Activated T-cell treated with anti-CD3 and anti-CD28 coated beads for 1 hour (primary cell): ENCODE measurements around the gene CAPN11.
"Not testable (repeated sequence)": the region's sequence is repeated elsewhere in the genome, so short reads cannot be mapped to it uniquely, and the experiment has no call there.

Experiments used
- DNase-seq: peaks from one replicate; pipeline ENCODE4 v3.0.0-alpha.2; 2020; ENCODE audit warnings: low read depth

Gene CAPN11

DNA sequence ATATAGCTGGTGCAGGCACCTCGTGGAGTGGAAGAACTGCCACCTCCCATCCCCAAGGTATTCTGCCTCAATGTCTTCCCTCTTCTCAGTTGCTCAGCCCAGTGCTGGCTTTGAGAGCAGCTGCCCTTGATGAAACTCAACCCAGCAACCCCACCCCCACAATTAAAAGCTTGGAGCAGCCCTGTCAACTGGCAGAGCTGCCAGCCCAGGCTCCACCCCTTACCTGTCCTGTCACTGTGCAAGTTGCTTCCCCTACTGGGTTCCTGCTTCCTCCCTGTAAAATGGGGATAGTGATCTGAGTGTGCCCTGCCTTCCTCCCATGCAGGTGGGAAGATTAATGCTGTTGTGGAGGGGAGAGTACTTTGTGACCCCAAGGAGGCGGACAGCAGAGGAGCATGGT, 26.7 kb upstream of the CAPN11 start:
- DNase-seq, result no peak

DNA sequence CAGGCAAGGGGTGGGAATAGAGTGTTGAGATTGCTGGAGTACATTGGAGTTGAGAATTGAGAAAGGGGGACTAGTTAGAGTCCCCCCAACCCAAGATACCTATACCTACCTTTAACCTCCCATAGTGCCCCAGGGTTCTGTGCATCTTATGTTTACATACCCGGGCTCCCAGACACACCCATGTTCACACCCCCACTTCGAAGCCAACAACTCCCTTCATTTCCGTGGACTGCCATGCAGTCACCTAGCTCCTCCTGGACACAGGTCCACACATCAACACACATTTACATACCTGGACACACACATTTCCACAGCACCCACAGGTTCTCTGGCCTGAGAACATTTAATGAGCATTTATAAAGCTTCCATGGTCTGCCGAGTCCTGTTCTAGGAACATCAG, 26.1 kb upstream of the CAPN11 start:
- DNase-seq, result no peak

DNA sequence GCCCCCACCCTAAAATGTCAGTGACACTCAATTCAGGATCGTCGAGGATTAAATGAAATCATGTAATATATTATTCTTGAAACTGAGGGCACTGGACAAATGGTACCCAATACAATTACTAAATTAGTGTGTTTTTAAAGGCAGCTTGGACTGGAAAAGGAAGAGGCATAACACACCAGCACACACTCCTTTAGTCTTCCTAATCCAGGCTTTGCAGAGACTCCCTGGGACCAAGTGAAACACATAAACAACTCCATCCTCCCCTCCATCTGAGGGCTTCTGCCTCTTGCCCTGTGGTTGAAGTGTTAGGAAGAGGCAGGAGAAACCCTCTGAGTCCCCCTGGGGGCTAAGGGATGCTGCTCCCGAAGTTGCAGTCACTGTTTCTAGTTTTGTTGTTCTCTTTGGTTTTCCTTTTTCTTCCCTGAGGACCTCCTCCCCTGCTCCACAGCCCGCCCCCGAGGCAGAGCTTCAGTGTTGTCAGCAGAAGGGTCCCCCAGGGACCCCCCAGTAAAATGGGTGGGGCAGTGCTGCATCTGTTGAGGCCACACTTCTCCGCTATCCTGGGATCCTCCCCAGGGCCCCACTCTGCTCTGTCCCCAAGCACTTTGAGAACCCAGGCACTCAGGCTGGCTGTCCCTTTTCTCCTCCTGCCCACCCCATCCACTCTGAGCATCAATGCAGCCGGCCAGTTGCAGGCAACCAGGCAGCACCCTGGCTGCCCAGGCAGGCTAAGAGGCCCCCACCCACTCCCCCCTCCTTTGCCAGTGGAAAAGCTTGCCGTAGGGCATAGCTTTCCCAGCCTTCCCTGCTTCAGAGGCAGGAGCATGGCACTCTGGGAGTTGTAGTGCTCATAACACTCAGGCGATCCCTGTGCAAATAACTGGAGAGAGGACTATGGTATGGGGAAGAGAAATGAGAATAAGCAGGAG, 25.4 kb upstream of the CAPN11 start:
- DNase-seq, result no peak

DNA sequence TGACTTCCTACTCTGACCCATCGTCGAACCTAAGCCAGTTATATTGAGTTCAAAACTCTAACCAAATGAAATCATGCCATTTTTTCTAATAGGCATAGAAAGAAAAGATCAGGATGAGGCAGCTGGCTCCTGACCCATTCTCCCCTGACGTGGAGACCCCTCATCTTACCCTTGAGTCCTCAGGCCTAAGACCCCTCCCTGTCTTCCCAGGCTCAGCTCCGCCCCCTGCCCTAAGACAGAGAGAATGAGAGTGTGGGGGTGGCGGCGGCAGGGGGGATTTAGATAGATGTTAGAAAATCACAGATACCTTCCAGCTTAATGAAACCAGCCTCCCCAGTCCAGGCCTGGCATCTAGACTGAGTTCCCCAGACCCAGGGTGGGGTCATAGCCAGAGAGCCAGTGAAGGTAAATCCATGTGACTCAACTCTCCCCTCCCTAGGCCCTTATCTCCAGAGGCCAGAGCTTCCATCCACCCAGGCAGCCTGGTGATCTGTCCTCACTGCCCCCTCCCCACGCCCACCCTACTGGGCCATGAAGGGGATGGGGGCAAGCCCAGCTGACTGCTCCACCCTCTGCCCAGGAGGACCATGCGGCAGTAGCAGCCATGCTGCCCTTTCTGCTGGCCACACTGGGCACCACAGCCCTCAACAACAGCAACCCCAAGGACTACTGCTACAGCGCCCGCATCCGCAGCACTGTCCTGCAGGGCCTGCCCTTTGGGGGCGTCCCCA, 24.5 kb upstream of the CAPN11 start:
- DNase-seq, result no peak

DNA sequence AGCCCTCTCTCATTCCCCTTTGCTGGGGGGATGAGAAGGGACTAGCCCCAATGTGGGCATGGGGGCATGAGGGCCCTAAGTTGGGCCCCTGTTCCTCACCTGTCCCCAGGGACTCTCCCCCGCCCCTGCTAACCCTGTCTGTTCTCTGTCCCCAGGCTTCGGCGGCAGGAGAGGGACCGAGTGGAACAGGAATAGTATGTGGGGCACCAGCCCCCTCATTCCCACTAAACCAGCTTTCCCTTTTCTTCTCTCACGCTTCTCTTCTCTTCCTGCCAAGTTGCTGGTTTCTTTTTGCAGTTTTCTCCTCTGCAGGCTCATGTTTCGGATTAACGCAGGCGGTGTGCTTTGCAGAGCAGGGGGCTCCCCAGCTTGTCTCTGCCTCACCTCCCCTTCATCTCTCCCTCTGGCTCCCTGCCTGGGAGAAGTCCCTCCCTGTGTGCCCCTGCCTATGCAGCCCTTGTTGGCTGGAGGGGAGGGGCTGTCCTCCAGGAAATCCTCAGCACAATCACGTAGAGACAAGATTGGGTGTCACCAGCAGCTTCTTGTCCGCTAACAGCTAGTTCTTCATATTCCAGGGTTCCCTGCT, 23.4 kb upstream of the CAPN11 start:
- DNase-seq, result no peak

DNA sequence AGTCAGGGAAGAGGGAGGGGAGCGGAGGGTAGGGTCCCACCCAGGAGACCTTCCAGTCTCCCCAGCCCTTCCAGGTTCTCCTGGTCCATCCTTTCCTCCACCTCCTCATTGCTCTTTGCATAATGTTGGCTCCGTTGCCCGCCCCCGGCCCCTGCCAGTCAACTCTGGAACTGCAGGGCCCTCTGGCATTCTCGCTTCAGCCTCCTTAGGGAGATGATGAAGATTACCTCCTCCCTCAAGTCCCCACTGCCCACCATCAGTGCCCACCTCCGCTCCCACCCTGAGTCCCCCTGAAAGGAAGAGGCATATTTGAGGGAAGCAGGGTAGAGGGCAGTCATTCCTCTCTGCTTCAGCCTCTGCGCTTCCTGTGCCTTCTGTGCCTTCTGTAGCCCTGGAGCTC, 22.7 kb upstream of the CAPN11 start:
- no peak for DNase-seq

DNA sequence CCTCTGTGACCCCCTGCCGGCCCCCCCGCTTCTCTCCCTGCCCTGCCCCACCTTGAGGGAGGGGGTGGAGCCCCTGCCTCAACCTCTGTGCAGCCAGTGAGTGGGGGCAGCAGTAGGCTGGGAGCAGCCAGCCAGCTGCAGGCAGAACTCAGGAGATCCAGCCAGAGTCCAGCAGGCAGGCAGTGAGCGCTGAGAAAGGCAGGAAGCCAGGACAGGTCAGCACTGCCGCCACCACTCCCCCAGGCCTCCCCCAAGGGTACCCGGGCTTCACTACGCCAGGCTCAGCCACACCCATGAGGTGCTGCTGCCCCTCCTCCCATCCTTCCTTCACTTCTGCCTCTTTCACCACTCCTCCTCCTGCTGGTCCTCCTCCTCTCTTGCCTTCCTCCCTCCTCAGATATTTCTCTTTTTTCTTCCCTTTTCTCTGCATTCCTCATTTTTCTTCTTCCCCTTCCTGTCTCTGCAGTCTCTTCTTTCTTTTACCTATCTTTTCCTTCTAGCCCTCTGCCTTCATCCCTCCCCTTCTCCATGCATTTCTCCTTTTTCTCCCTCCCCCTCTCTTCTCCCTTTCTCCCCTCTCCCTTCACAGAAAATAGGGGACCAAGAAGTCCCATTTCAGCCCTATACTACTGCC, 19.8 kb upstream of the CAPN11 start:
- DNase-seq, result no peak

DNA sequence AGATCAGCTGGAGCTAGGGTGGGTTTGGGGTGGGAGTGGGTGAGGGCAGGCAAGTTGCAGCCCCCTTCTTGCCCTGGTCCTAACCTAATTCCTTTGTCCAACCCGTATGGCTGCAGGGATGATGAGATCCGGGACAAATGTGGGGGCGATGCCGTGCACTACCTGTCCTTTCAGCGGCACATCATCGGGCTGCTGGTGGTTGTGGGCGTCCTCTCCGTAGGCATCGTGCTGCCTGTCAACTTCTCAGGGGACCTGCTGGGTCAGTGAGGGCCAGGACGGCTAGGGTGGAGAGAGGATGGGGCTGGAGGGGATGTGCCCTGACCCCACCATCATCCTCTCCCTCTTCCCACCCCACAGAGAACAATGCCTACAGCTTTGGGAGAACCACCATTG, 19.3 kb upstream of the CAPN11 start:
- DNase-seq, result no peak

DNA sequence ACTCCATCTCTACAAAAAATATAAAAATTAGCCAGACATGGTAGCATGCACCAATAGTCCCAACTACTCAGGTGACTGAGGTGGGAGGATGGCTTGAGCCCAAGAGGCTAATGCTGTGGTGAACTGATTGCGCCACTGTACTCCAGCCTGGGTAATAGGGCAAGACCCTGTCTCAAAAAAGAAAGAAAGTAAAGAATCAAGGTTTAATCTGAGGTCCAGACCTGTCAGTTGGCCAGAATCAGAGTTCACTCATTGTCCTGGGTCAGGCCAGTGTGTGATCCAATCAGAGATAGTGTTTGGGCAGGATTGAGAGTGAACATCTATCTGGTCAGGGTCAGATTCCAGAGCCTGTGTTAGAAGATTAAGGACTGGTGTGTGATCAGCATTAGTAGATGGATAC, 15.8 kb upstream of the CAPN11 start:
- DNase-seq, result no peak

DNA sequence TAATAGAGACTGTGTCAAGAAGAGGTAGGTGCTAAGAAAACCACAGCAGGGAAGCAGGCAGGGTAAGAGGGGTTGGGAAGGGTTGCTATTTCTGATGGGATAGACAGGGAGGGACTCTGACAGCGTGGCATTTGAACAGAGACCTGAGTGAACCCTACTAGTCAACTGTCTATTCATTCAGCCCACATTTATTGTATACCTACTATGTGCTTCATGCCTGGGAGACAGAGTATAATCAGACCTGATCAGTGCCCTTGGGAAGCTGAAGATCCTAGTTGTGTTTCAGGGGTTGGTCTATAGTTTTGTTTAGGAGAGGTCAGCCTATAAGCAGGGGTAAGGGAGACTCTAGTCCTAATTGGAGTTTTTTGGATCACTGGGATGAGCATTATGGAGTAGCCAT, 14.9 kb upstream of the CAPN11 start:
- no peak for DNase-seq

DNA sequence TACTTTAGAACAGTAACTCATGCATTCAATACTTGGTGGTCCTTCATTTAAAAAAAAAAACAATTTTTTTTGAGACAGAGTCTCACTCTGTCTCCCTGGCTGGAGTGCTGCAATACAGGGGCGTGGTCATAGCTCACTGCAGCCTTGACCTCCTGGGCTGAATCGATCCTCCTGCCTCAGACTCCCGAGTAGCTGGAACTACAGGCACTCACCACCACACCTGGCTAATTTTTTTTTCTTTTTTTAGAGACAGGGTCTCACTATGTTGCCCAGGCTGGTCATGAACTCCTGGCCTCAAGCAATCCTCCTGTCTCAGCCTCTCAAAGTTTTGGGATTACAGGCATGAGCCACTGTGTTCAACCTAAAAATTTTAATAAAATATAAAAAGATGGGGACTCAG, 14.1 kb upstream of the CAPN11 start:
- not testable (repeated sequence) for DNase-seq

DNA sequence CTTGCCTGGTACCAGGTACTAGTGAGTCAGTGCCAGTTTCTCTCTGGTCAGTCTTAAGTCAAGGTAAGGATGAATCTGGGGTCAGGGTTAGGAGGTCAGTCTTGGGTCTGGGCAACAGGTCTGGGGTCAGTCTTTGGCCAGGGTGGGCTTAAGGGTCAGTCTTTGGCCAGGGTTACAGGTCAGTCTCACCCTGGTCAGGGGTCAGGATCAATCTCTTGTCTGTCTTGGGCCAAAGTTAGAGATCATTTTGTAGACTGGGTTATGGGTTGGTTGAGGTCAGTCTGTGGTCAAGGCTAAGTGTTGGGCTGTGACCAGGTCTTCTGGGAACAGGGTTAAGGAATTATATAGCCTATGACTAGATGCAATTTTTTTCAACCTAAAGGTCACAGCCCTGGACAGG, 12.8 kb upstream of the CAPN11 start:
- no peak for DNase-seq

DNA sequence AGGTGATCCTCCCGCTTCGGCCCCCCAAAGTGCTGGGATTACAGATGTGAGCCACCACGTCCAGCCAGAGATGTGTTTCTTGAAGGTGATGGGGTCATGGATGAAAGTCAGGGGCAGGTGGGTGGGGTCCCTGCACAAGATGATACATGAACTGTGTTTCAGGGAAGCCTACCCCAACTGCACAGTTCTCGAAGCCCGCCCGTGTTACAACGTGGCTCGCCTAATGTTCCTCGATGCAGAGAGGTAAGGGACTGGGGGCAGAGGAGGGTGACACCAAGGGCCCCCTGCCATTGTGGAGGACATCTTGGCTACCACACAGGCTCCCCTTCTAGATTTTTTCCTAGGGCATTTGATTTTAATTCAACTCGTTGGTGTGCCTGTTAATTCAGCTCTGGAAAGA, 11.9 kb upstream of the CAPN11 start:
- DNase-seq, result no peak

DNA sequence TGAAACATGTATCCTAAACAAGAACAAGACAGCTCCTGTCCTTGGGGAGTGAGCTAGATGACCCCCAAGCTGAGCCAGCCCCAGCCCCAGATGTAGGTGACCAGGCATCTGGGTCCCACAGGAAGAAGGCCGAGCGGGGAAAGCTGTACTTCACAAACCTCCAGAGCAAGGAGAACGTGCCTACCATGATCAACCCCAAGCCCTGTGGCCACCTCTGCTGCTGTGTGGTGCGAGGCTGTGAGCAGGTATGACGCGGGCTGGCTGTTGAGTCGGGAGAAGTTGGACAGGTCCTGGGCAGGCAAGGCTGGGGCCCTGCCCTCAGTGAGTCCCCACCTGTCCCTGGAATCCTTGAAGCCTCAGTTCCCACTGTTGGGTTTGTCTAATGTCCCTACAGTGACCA, 11.4 kb upstream of the CAPN11 start:
- no peak for DNase-seq

DNA sequence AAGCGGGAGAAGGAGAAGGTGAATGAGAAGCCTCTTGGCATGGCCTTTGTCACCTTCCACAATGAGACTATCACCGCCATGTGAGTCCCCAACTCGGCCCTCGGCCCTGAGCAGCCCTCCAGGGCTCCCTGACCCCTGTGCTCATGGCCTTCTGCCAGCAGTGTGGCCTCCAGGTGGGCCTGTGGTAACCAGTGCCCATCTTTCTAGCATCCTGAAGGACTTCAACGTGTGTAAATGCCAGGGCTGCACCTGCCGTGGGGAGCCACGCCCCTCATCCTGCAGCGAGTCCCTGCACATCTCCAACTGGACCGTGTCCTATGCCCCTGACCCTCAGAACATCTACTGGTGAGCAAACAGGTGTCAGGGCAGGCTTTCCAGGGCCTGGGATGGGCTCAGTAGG, 10.3 kb upstream of the CAPN11 start:
- no peak for DNase-seq

DNA sequence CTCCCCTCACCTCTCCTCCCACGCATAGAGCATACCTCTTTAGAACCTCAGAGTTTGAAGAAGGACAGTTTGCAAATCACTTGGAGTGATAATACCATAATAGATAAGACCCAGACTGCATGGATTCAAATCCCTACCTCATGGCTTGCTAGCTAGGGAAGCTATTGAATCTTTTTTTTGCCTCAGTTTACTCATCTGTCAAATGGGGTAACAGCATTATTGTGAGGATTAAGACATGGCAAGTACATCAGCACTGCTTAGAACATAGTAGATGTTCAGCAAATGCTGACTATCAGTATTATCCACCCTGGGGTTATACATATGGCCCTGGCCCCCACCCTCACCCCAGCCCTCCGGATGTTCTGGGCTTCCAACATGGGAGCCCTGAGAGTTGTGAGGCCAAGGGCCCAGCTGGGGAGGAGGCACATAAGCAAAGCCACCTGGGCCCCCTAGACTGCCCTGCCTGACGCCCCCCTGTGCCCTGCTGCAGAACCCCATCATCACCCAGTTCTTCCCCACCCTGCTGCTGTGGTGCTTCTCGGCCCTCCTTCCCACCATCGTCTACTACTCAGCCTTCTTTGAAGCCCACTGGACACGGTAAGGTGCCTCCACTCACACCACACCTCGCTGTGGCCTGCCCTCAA, 9.1 kb upstream of the CAPN11 start:
- DNase-seq, result no peak

DNA sequence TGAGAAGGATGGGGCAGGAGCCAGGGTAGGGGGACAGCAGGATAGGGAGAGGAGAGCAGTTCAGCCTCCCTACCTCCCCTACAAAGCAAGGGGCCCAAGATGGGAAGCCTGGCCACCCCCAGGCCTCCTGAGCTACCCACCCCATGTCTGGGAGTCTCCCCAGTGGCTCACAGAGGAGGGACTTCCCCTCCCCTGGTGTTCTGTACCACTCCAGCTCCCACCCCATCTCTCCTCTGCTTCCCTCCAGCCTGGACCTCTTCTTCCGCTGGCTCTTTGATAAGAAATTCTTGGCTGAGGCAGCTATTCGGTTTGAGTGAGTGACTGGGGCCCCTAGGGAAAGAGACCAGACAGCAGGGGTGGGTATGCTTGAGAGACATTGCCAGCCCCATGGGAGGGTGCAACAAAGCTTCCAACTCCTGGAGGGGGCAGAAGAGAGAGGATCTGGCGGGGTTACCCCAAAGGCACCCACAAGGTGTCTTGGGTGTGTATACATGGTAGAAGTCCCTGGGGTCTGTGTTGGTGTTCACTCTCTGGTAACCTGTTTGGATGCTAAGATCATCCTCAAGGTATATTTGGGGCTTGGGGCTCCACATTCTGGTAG, 8.2 kb upstream of the CAPN11 start:
- DNase-seq, result no peak

DNA sequence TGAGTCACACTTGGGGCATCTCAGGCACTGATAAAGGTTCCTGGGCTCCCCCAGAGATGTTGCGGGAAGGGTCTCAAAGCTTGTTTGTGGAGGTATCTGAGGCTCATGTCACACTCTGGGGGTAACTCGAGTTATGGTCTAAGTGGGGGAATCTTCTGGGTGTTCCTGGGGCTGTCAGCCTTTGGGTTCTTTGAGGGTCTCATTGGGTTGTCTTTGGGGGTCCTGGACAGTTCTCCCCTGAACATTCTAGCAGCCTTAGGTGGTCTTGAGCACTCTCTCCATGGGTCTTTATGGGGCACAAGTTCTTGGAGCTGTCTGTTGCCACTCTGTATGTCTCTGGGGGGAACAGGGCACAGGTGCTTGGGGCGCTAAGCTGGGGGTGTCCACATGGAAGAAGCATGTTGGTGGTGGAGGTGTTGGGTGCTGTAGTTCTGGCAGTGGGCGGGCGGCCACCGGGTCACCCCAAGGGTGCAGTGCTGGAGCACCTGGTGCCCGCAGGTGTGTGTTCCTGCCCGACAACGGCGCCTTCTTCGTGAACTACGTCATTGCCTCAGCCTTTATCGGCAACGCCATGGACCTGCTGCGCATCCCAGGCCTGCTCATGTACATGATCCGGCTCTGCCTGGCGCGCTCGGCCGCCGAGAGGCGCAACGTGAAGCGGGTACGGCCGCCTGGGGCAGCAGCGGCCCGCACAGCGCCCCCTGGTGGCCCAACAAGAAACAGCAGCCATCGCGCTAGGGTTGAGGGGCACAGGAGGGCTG, 7.1 kb upstream of the CAPN11 start:
- peak; percentile 72 for DNase-seq

DNA sequence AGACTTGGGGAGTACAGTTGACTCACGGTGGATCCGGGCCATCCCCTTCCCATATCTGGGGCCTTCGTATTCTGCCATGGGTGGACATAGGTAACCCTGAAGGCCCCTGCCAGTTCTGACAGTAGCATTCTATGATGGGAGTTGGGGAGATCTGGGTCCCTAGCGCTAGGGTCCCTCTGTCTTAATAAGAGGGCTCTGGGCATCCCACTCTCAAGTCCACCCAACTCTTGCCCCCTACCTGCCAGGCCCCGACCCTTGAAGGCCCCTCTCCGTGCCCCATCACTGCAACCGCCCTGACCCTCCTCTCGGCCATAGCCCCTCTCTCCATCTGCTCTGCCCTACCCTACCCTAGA, 6.5 kb upstream of the CAPN11 start:
- DNase-seq, result no peak

DNA sequence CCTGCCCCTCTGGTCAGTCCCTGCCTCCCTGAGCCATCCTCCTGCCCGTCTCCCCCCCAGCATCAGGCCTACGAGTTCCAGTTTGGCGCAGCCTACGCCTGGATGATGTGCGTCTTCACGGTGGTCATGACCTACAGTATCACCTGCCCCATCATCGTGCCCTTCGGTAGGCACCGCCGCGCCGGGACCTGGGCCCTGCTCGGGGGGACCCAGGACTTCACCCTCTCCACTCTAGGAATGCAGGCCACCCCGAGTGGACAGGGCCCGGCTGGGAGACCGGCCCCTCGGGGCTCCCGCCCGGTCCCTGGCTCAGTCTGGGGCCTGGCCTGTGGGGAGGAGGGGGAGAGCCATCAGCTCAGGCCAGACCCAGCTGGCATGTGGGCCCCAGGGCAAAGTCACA, 6.1 kb upstream of the CAPN11 start:
- DNase-seq, result no peak

DNA sequence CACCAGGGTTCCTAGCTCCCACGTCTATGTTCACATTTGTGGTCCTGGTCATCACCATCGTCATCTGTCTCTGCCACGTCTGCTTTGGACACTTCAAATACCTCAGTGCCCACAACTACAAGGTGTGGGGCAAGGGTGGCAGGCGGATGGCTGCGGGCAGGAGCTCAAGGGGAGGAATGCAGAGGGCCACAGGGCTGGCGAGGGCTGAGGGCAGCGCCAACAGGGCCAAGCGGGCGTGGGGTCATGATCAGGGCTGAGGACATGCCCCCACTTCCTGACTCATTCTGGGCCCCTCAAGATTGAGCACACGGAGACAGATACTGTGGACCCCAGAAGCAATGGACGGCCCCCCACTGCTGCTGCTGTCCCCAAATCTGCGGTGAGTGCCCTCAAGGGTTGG, 4.6 kb upstream of the CAPN11 start:
- DNase-seq, result no peak
